ENCODE measurements around the gene DHRS9.

- TF ChIP-seq REST (IDR thresholded peaks at IDR 0.05; ENCODE audit: unreplicated experiment) = no peak
- no peak for TF ChIP-seq CTCF (conservative IDR thresholded peaks at IDR 0.05; ENCODE audit: low read depth in 2 of 2)
- TF ChIP-seq EZH2 (IDR thresholded peaks at IDR 0.05; ENCODE audit: low read depth, unreplicated experiment) = no peak
- no peak for TF ChIP-seq POLR2AphosphoS5 (IDR thresholded peaks at IDR 0.05; ENCODE audit: low read depth)
- TF ChIP-seq JUNB (IDR thresholded peaks at IDR 0.05; ENCODE audit: unreplicated experiment) = no peak
- no peak for TF ChIP-seq CREB1 (CRISPR knock-in tag; IDR thresholded peaks at IDR 0.05; ENCODE audit: low read depth)
- no peak for TF ChIP-seq ZNF331 (CRISPR knock-in tag; IDR thresholded peaks at IDR 0.05; ENCODE audit: low read depth)
These were observed 22.8 kb upstream of the DHRS9 start for GRCh38 chr2:169046440-169047151.
